D341Med (cell line): ENCODE results near the gene TAMM41.
"Not testable (repeated sequence)": the region's sequence is repeated elsewhere in the genome, so short reads cannot be mapped to it uniquely, and the experiment has no call there.

Experiments
- DNase-seq: peaks from one replicate; pipeline ENCODE4 v3.0.0; 2012; ENCODE audit warnings: low spot score

Gene TAMM41

GRCh38 chr3:11846281-11847266 is at the start of gene TAMM41:
Gene TAMM41, minus strand, starts transcription at chr3:11846885. Its CDS starts 249 bp downstream, at chr3:11846636.
- peak; percentile 94 for DNase-seq

- no peak for DNase-seq
These were observed 32.2 kb upstream of the TAMM41 start for GRCh38 chr3:11878837-11879236.

GRCh38 chr3:11874707-11875106 is 28.0 kb upstream of the TAMM41 start:
- not testable (repeated sequence) for DNase-seq

GRCh38 chr3:11863739-11864138 is 17.1 kb upstream of the TAMM41 start:
- not testable (repeated sequence) for DNase-seq

GRCh38 chr3:11862584-11862983 is 15.9 kb upstream of the TAMM41 start:
- DNase-seq: not testable (repeated sequence)

- not testable (repeated sequence) for DNase-seq
These were observed 15.5 kb upstream of the TAMM41 start for GRCh38 chr3:11862145-11862544.

- DNase-seq: not testable (repeated sequence)
These were observed 13.5 kb upstream of the TAMM41 start for GRCh38 chr3:11860213-11860612.

- no peak for DNase-seq
These were observed 6.8 kb upstream of the TAMM41 start for GRCh38 chr3:11853450-11853849.

GRCh38 chr3:11850003-11850402 is 3.3 kb upstream of the TAMM41 start:
- DNase-seq: peak; percentile 32

- peak; percentile 30 for DNase-seq
These were observed 922 bp upstream of the TAMM41 start for GRCh38 chr3:11847607-11848006.

GRCh38 chr3:11845651-11846050 is 1.0 kb downstream of the TAMM41 start:
- DNase-seq: no peak

GRCh38 chr3:11844891-11845290 is 1.8 kb downstream of the TAMM41 start:
- no peak for DNase-seq

- DNase-seq: no peak
These were observed 11.6 kb downstream of the TAMM41 start for GRCh38 chr3:11835028-11835639.

GRCh38 chr3:11832981-11833905 is 13.4 kb downstream of the TAMM41 start:
- no peak for DNase-seq

- no peak for DNase-seq
These were observed 17.3 kb downstream of the TAMM41 start for GRCh38 chr3:11829416-11829815.

GRCh38 chr3:11826628-11827265 is 19.9 kb downstream of the TAMM41 start:
- no peak for DNase-seq

- no peak for DNase-seq
These were observed 21.4 kb downstream of the TAMM41 start for GRCh38 chr3:11825301-11825700.

GRCh38 chr3:11820531-11821041 is 26.1 kb downstream of the TAMM41 start:
- DNase-seq: no peak

GRCh38 chr3:11819146-11819689 is 27.5 kb downstream of the TAMM41 start:
- DNase-seq: no peak

GRCh38 chr3:11818033-11818432 is 28.7 kb downstream of the TAMM41 start:
- DNase-seq: no peak

GRCh38 chr3:11815111-11815510 is 31.6 kb downstream of the TAMM41 start:
- no peak for DNase-seq
